GM23338 (cell line): Measurements from ENCODE around the gene SPATA4. TPM values are rescaled to one million over a fixed set of nuclear protein-coding genes. Genes with fewer than 3 reads are reported as not detected.

Source experiments
- polyA plus RNA-seq: library from polyadenylated mRNA; unstranded; fragments of >200 nt; fragmentation: Nextera tagmentation; extraction: Ambion mirVana; gene quantifications from 2 replicates; pipeline ENCODE4 v1.2.1, GENCODE V29; 2016
- total RNA-seq: library from RNA; depleted of rRNA; stranded (reverse); fragments of >200 nt; shearing (Covaris generic); gene quantifications from 2 replicates; pipeline ENCODE4 v1.2.3, GENCODE V29; 2014; rRNA removed

SPATA4 gene
- total and polyA plus RNA-seq, 2 experiments from 2014 or later: not detected

Other genes starting within 250 kb of the SPATA4 start
- gene WDR17, start 129.7 kb downstream of the SPATA4 start, total RNA-seq: 4.3 and 4.7 TPM in 2 replicates
- 1.7 and 1.9 TPM in 2 replicates for gene WDR17, start 129.7 kb downstream of the SPATA4 start, polyA plus RNA-seq
- gene ASB5, start 73.6 kb upstream of the SPATA4 start, total RNA-seq: not detected in 2 replicates
- gene ASB5, start 73.6 kb upstream of the SPATA4 start, polyA plus RNA-seq: not detected in 2 replicates
- gene SPCS3, start 124.4 kb upstream of the SPATA4 start, total RNA-seq: 79.9 and 90.3 TPM in 2 replicates
- 62.5 and 67.7 TPM in 2 replicates for gene SPCS3, start 124.4 kb upstream of the SPATA4 start, polyA plus RNA-seq